Measurements from ENCODE around the gene ADSS1.

Gene ADSS1

GRCh38 chr14:104794631-104794992 is 70.6 kb downstream of the ADSS1 start:
- TF ChIP-seq CTCF (IDR thresholded peaks at IDR 0.05; ENCODE audit: low read depth, low read length): no peak
- Histone ChIP-seq H3K36me3 (peaks cover 24% of the 10 kb centered on the region), H3K27me3 (ENCODE audit: insufficient read depth, low read depth, severe bottlenecking) (no peaks in the 10 kb centered on the region), H3K4me3 (ENCODE audit: low read depth, low read length) (peak overlapping the region; percentile 60), H3K27ac (peak overlapping the region; percentile 74), H3K9me3 (ENCODE audit: severe bottlenecking) (no peaks in the 10 kb centered on the region)
- peak; percentile 37 for DNase-seq

DNA sequence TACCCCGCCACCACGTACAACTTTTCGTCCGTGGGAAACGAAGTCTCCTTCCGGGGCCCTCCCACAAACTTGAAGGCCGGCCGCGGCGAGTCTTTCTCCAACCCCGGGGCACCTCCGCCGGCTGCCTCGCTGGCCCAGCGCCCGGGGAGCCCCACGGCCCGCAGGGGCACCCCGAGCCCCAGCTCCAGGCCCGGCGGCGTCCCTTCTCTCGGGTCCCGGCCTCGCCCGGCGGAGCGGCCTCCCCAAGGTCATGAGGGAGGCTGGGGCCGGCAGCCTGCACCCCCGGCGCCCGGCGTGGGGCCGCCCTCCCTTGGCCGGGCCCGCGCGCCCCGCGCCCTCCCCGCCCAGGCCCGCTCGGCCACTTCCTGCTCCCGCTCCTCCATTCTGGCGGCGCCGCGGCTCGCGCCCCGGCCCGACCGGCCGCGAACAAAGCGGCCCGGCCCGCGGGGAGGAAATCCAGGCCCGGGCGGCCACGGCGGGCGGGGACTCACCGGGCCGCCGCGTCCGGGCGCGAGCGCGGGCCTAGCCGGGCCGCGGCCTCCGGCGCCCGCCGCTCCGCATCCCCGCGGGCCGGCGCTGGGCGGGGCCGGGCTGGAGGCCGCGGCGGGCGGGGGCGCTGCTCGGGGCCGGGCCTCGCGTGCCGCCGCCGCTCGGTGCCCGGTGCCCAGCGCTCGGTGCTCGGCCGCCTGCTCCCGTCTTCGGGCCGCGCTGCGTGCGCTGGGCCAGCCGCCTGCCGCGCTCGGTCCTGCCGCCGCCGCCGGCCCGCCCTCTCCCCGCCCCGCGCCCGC is 71.2 kb downstream of the ADSS1 start, which contains the start of gene AKT1:
Gene AKT1 (minus strand): TSS at position 756 of the 788 bp plus-strand sequence. CDS start 3,105 bp downstream, outside the sequence.
- TF ChIP-seq CTCF (IDR thresholded peaks at IDR 0.05; ENCODE audit: low read depth, low read length): no peak
- Histone ChIP-seq H3K4me3 (ENCODE audit: low read depth, low read length) (peak within 1 kb of the TSS; percentile 60), H3K27ac (peak within 1 kb of the TSS; percentile 74), H3K9me3 (ENCODE audit: severe bottlenecking) (no peaks in the 10 kb centered on the region), H3K36me3 (peaks cover 24% of the 10 kb centered on the region), H3K27me3 (ENCODE audit: insufficient read depth, low read depth, severe bottlenecking) (no peaks in the 10 kb centered on the region)
- DNase-seq: no peak

GRCh38 chr14:104795781-104796686 is 72.0 kb downstream of the ADSS1 start:
- TF ChIP-seq CTCF (IDR thresholded peaks at IDR 0.05; ENCODE audit: low read depth, low read length): no peak
- H3K27me3 ChIP-seq (ENCODE audit: insufficient read depth, low read depth, severe bottlenecking): peaks cover 1% of the 10 kb centered on the region
- H3K27ac ChIP-seq: 0 out of 2 replicates have a peak overlapping the region, but pooled peaks have one; percentile 45
- H3K9me3 ChIP-seq (ENCODE audit: severe bottlenecking): no peaks in the 10 kb centered on the region
- DNase-seq: peak; percentile 33
- peak overlapping the region; percentile 41 for H3K4me3 ChIP-seq (ENCODE audit: low read depth, low read length)
- H3K36me3 ChIP-seq: peaks cover 17% of the 10 kb centered on the region

GRCh38 chr14:104796687-104797081 is 72.7 kb downstream of the ADSS1 start:
- H3K36me3 ChIP-seq: peaks cover 11% of the 10 kb centered on the region
- DNase-seq: no peak
- no peak overlapping the region for H3K4me3 ChIP-seq (ENCODE audit: low read depth, low read length)
- no peak for TF ChIP-seq CTCF (IDR thresholded peaks at IDR 0.05; ENCODE audit: low read depth, low read length)
- no peaks in the 10 kb centered on the region for H3K9me3 ChIP-seq (ENCODE audit: severe bottlenecking)
- H3K27ac ChIP-seq: no peak overlapping the region
- H3K27me3 ChIP-seq (ENCODE audit: insufficient read depth, low read depth, severe bottlenecking): peaks cover 8% of the 10 kb centered on the region

Measured in WERI-Rb-1 (cell line).